Lower leg skin (tissue), 4 donors: ENCODE data around the gene MFSD6. TPM values are rescaled to one million over a fixed set of nuclear protein-coding genes. Genes with fewer than 3 reads are reported as not detected.
"Not testable (repeated sequence)": the region's sequence is repeated elsewhere in the genome, so short reads cannot be mapped to it uniquely, and the experiment has no call there.

Experiments used
- DNase-seq, 2 donors: peaks; one replicate each; pipeline ENCODE4 v3.0.0-alpha.2; 2019; ENCODE audit warnings: low spot score in 2 of 2
- H3K4me3 ChIP-seq: fragments of 200-600 bp; sonication (generic); 2 replicates; pipeline ENCODE4 v1.5.1; 2017; ENCODE audit warnings: mild to moderate bottlenecking, low read depth; ENCODE audit not compliant: poor library complexity, severe bottlenecking
- CTCF ChIP-seq, 3 donors: fragments of 450-650 bp; IDR thresholded peaks; one replicate each; pipeline ENCODE4 v1.5.1; 2016; ENCODE audit warnings: antibody characterized with exemption in 3 of 3, mild to moderate bottlenecking in 3 of 3, moderate library complexity in 2 of 3
- POLR2A ChIP-seq, 2 donors: fragments of 450-650 bp; IDR thresholded peaks; one replicate each; pipeline ENCODE4 v1.6.1; 2016 to 2017; ENCODE audit warnings: antibody characterized with exemption in 2 of 2, mild to moderate bottlenecking in 1 of 2, moderate library complexity in 1 of 2
- WGBS, 2 donors: methylation state at CpG; one replicate each; pipeline ENCODE4 v1.1.5; 2018; 5-methylcytosine and 5-hydroxymethylcytosine counted together
- intact Hi-C: fragments of 100-400 bp; cut with DNase I; formaldehyde crosslinking; loops from one replicate; pipeline ENCODE4 v1.15.0; 2023; ENCODE audit warnings: low total_unique reads
- total RNA-seq, 4 donors: library from RNA; depleted of rRNA; stranded (reverse); fragments of >200 nt; gene quantifications; one replicate each; pipeline ENCODE4 v1.1.0, GENCODE V29; 2016

The MFSD6 gene
- total RNA-seq, 4 donors from 2014 or later: 184 to 265 (median 208) TPM

DNA sequence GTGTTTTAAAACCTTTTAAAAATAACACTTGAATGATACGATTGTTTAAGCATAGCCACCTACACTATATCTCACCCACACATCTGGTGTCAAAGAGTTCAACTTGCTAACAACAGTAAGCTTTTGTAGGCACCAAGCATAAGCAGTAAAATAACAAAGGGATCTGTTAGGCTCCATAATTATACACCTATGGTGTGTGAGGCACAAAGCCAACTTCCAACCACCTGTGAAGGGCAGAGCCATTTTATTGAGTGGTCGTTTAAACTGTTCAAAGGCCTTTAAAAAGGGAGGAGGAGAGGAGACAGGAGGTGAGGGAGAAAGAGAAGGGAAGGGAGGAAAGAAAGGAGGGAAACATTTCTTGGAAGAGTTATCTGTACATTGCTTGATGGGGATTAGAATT, 98.5 kb downstream of the MFSD6 start:
- intact Hi-C loops: no loop called here
- no peak for DNase-seq

DNA sequence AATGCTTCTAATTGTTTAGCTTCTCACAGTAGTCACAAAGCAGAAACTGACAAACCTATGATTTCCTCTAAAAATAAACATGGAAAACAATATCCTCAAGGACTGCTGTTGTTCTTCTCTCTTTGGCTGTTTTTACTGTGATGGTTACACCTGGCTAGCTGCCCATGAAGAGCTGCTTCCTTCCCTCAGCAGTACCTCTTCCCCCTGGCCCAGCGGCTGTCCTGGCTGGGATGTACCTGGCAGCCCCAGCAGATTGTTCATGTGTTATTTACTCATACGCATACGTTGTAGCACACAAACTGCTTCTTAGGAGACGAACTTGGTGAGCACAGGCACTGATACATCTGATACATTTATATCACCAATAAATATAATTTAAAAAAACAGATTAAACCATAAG, 99.0 kb downstream of the MFSD6 start:
- 39 to 50% methylated on average over 4 of the region's 4 CpGs for WGBS, 2 donors
- TF ChIP-seq POLR2A (IDR thresholded peaks at IDR 0.05): no peak
- TF ChIP-seq CTCF (IDR thresholded peaks at IDR 0.05): no peak
- DNase-seq: peak in 1 of 2 donors; percentile 31
- H3K4me3 ChIP-seq: no peak overlapping the region
- intact Hi-C loops: no loop called here

More for the DNA sequence above, 98.5 kb downstream of the MFSD6 start:
- H3K4me3 ChIP-seq: no peak overlapping the region
- WGBS, 2 donors: 47 to 51% methylated on average over 2 of the region's 2 CpGs
- no peak for TF ChIP-seq POLR2A (IDR thresholded peaks at IDR 0.05)
- no peak for TF ChIP-seq CTCF (IDR thresholded peaks at IDR 0.05)

DNA sequence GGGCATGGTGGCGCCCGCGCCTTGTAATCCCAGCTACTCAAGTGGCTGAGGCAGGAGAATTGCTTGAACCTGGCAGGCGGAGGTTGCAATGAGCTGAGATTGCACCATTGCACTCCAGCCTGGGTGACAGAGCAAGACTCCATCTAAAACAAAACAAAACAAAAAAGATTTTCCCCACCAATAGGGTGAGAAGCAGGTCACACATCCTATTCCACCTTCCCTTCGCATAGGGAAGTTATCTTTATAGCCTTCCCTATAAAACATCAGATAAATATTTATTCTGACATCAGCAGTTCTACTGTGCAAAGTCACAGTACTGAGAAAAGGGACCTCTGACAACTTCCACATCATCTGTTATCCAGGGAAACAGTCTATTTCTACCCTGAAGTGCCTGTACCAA, 101.7 kb downstream of the MFSD6 start:
- intact Hi-C loops: loop anchor here (10.0 kb wide), 1 partner anchor 125 kb away; no protein-coding TSS in a partner anchor
- WGBS, 2 donors: 87 to 96% methylated on average over 5 of the region's 5 CpGs
- DNase-seq, H3K4me3 ChIP-seq: not testable (repeated sequence)

DNA sequence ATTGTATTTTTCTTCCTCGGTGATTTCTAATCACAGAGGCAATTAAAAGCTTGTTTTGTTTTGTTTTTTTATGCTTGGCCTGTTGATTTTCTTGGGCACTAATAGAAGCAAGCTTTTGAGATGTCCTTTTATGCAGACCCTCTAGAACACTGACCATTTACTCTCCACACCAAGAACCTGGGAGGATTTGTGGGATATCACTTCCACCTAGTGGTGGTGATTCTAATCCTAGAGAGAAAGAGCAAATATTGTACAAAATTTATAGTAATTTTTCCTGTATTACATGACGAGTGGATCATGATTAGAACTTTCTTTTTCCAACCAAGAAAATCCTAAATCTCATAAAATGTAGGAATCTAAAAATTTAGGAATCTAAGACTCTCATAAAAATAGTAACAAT, 102.9 kb downstream of the MFSD6 start:
- intact Hi-C loops: loop anchor here (10.0 kb wide), 1 partner anchor 126 kb away; no protein-coding TSS in a partner anchor
- WGBS, 2 donors: 61 to 69% methylated on average over 2 of the region's 2 CpGs
- no peak overlapping the region for H3K4me3 ChIP-seq

DNA sequence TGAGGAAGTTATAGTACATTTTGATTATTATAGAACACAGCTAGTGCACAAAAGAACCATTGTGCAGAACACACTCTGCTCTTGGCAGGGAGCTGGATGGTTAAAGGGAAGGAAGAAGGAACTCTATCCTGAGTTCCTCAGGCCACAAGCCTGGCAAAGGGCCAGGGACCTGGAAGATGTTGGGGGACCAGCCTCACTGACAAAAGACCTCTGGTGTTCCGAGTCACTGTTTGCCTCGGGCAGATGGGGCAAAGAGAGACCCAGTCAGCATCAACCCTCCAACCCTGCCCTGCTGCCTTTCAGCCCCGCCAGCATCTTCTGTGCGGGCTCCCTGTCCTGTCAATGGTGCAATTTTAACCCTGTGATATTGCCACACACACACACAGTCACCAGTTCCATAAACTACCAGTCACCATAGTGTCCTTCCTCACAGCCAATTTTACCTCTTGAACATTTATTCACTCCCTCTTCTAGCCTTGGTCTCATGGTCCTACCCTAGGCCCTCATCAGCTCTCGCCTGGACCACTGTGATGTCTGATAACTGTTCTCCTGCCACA, 104.5 kb downstream of the MFSD6 start:
- intact Hi-C loops: loop anchor here (10.0 kb wide), 1 partner anchor 128 kb away; no protein-coding TSS in a partner anchor
- TF ChIP-seq POLR2A (IDR thresholded peaks at IDR 0.05): no peak
- TF ChIP-seq CTCF (IDR thresholded peaks at IDR 0.05): no peak
- no peak for DNase-seq
- no peak overlapping the region for H3K4me3 ChIP-seq
- 71 to 72% methylated on average over 5 of the region's 5 CpGs for WGBS, 2 donors

More for the DNA sequence above, 102.9 kb downstream of the MFSD6 start:
- no peak for TF ChIP-seq POLR2A (IDR thresholded peaks at IDR 0.05)
- TF ChIP-seq CTCF (IDR thresholded peaks at IDR 0.05): no peak
- DNase-seq: no peak

GRCh38 chr2:190513877-190514276, 105.7 kb downstream of the MFSD6 start:
- TF ChIP-seq CTCF (IDR thresholded peaks at IDR 0.05) (no peak), POLR2A (IDR thresholded peaks at IDR 0.05) (no peak)
- no peak overlapping the region for H3K4me3 ChIP-seq
- 77 to 95% methylated on average over 2 of the region's 2 CpGs for WGBS, 2 donors
- intact Hi-C loops: loop anchor here (10.0 kb wide), 1 partner anchor 129 kb away; no protein-coding TSS in a partner anchor
- no peak for DNase-seq
